8988T (cell line): ENCODE results near the gene SELENOM.
A peak's percentile ranks its signal among the peaks of the same experiment; 100 is the strongest.
"Not testable (repeated sequence)": the region's sequence is repeated elsewhere in the genome, so short reads cannot be mapped to it uniquely, and the experiment has no call there.

Experiments used
- DNase-seq: peaks from one replicate; pipeline ENCODE4 v3.0.0; 2011

SELENOM gene

GRCh38 chr22:31128156-31128555 is 20.8 kb upstream of the SELENOM start:
- DNase-seq, result no peak

GRCh38 chr22:31127181-31127772 is 19.9 kb upstream of the SELENOM start:
- DNase-seq, result peak; percentile 4

- DNase-seq, result peak; percentile 3
These were observed 19.5 kb upstream of the SELENOM start for GRCh38 chr22:31126869-31127175.

- peak; percentile 9 for DNase-seq
These were observed 18.9 kb upstream of the SELENOM start for GRCh38 chr22:31126128-31126868.

GRCh38 chr22:31125521-31126117 is 18.3 kb upstream of the SELENOM start:
- DNase-seq, result no peak

- no peak for DNase-seq
These were observed 17.6 kb upstream of the SELENOM start for GRCh38 chr22:31124811-31125465.

- no peak for DNase-seq
These were observed 16.9 kb upstream of the SELENOM start for GRCh38 chr22:31124290-31124689.

- no peak for DNase-seq
These were observed 15.9 kb upstream of the SELENOM start for GRCh38 chr22:31123292-31123602.

GRCh38 chr22:31122532-31123291 is 15.3 kb upstream of the SELENOM start, which contains the start of gene INPP5J:
Gene INPP5J, plus strand, starts transcription at chr22:31122966. Its CDS starts 49 bp downstream, at chr22:31123015.
- peak; percentile 67 for DNase-seq

- DNase-seq, result no peak
These were observed 14.8 kb upstream of the SELENOM start for GRCh38 chr22:31122196-31122531.

- DNase-seq, result no peak
These were observed 14.0 kb upstream of the SELENOM start for GRCh38 chr22:31121403-31121802.

GRCh38 chr22:31120642-31121041 is 13.3 kb upstream of the SELENOM start:
- no peak for DNase-seq

GRCh38 chr22:31120230-31120629 is 12.9 kb upstream of the SELENOM start:
- DNase-seq, result no peak

GRCh38 chr22:31119026-31119717 is 11.8 kb upstream of the SELENOM start:
- no peak for DNase-seq

- DNase-seq, result no peak
These were observed 10.9 kb upstream of the SELENOM start for GRCh38 chr22:31118046-31118820.

- not testable (repeated sequence) for DNase-seq
These were observed 5.3 kb upstream of the SELENOM start for GRCh38 chr22:31112547-31113091.

- no peak for DNase-seq
These were observed 488 bp upstream of the SELENOM start for GRCh38 chr22:31107894-31108218.

GRCh38 chr22:31106731-31107177 is 614 bp downstream of the SELENOM start:
- DNase-seq, result no peak

- no peak for DNase-seq
These were observed 1.3 kb downstream of the SELENOM start for GRCh38 chr22:31106001-31106571.

- DNase-seq, result no peak
These were observed 2.0 kb downstream of the SELENOM start for GRCh38 chr22:31105282-31105929.

- DNase-seq, result no peak
These were observed 2.5 kb downstream of the SELENOM start for GRCh38 chr22:31104869-31105268.
